Peyer's patch (tissue), 4 donors: Measurements from ENCODE around the gene KIAA1671. TPM values are rescaled to one million over a fixed set of nuclear protein-coding genes. Genes with fewer than 3 reads are reported as not detected.
A peak's percentile ranks its signal among the peaks of the same experiment; 100 is the strongest.

Source experiments
- DNase-seq, 3 donors: peaks; one replicate each; pipeline ENCODE4 v3.0.0-alpha.2; 2017 to 2019
- H3K27ac ChIP-seq, 4 donors: fragments of 200-600 bp; sonication (generic); one replicate each; pipeline ENCODE4 v1.5.1; 2016 to 2019
- H3K27me3 ChIP-seq, 2 donors: fragments of 200-600 bp; sonication (generic); one replicate each; pipeline ENCODE4 v1.5.1; 2019
- H3K36me3 ChIP-seq, 3 donors: fragments of 200-600 bp; sonication (generic); one replicate each; pipeline ENCODE4 v1.5.1; 2016 to 2019
- H3K4me1 ChIP-seq, 4 donors: fragments of 200-600 bp; sonication (generic); one replicate each; pipeline ENCODE4 v1.5.1; 2016 to 2019
- H3K4me3 ChIP-seq, 4 donors: fragments of 200-600 bp; sonication (generic); 1 replicate in 3 of 4; 2 replicates in 1 of 4; pipeline ENCODE4 v1.5.1; 2016 to 2019; ENCODE audit warnings: mild to moderate bottlenecking in 1 of 4
- H3K9me3 ChIP-seq, 4 donors: fragments of 200-600 bp; sonication (generic); one replicate each; pipeline ENCODE4 v1.5.1; 2016 to 2019; ENCODE audit warnings: mild to moderate bottlenecking in 1 of 4
- POLR2A ChIP-seq, 2 donors: fragments of 450-650 bp; IDR thresholded peaks; one replicate each; pipeline ENCODE4 v1.5.1; 2017; ENCODE audit warnings: antibody characterized with exemption in 2 of 2, mild to moderate bottlenecking in 2 of 2, moderate library complexity in 2 of 2
- total RNA-seq, 4 donors: library from RNA; depleted of rRNA; stranded (reverse); fragments of >200 nt; gene quantifications; one replicate each; pipeline ENCODE4 v1.1.0, GENCODE V29; 2016
- TF ChIP-seq, protein P1 (sequence below), 6 experiments: fragments of 450-650 bp in 4 of 6; fragments of 200-600 bp in 2 of 6; sonication (generic) in 1 of 6; IDR thresholded peaks; one replicate each; pipeline ENCODE4 v1.5.1; 2017 to 2019; ENCODE audit warnings: antibody characterized with exemption in 6 of 6, mild to moderate bottlenecking in 3 of 6, moderate library complexity in 1 of 6

The KIAA1671 gene
- total RNA-seq, 4 donors from 2014 or later: 41.3 to 149 (median 113) TPM

DNA sequence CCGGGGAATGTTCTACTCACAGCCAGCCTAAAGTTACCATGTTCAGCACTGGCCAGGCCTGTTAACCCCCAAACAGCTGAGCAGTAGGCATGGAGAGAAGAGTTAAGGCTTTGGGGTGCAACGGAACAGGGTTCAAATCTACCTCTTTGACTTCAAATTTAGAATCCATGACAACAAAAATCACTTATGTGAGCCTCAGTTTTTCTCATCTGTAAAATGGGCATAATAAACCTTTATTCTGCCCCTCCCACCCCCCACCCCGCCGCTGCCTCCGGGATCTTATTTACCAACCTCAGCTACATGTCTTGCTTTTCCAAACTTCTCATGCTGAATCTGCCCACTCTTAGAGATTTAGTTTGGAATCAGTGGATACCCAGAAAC is 134.4 kb downstream of the KIAA1671 start:
- Histone ChIP-seq H3K4me1 (peaks cover 0 to 18% (median 1%) of the 10 kb centered on the region in 4 donors), H3K9me3 (no peaks in the 10 kb centered on the region), H3K27ac (no peak overlapping the region), H3K36me3 (no peaks in the 10 kb centered on the region), H3K27me3 (no peaks in the 10 kb centered on the region), H3K4me3 (no peak overlapping the region)
- no peak for TF ChIP-seq POLR2A (IDR thresholded peaks at IDR 0.05)
- TF ChIP-seq, protein P1, sequence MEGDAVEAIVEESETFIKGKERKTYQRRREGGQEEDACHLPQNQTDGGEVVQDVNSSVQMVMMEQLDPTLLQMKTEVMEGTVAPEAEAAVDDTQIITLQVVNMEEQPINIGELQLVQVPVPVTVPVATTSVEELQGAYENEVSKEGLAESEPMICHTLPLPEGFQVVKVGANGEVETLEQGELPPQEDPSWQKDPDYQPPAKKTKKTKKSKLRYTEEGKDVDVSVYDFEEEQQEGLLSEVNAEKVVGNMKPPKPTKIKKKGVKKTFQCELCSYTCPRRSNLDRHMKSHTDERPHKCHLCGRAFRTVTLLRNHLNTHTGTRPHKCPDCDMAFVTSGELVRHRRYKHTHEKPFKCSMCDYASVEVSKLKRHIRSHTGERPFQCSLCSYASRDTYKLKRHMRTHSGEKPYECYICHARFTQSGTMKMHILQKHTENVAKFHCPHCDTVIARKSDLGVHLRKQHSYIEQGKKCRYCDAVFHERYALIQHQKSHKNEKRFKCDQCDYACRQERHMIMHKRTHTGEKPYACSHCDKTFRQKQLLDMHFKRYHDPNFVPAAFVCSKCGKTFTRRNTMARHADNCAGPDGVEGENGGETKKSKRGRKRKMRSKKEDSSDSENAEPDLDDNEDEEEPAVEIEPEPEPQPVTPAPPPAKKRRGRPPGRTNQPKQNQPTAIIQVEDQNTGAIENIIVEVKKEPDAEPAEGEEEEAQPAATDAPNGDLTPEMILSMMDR (IDR thresholded peaks at IDR 0.05): no peak
- no peak for DNase-seq

DNA sequence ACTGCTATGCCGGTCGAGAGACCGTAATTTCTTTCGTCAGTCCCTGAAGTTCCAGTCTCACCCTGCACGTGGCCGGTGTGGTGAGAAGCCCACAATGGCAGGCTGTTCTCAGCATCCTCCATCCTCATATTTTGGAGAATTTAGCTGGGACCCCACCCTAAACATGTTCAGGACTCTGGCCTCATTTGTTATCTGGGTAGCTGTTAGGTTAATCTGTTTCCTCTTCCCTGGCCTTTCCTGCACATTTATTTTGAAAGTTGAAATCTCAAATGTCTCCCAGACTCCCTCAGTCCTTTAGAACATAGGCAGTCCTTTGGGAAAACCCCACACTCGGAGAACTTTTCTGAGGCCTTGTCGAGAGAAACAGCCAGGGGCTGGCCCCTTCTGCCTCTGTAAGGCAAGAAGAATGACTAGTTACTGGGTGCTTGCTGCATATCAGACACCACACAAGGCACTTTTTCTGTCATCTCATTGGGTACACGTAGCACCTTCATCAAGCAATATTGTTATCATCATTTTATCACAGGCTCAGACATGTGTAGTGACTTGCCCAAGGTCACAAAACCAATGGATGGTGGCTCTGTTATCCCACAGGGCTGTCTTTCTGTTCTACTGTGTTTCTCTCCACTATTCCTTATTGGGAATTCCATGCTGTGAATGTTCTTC is 137.8 kb downstream of the KIAA1671 start:
- no peaks in the 10 kb centered on the region for H3K9me3 ChIP-seq
- H3K36me3 ChIP-seq: no peaks in the 10 kb centered on the region
- no peak for DNase-seq
- H3K4me3 ChIP-seq: no peak overlapping the region
- H3K27me3 ChIP-seq: no peaks in the 10 kb centered on the region
- H3K4me1 ChIP-seq: peaks cover 0 to 11% (median 1%) of the 10 kb centered on the region in 4 donors
- H3K27ac ChIP-seq: no peak overlapping the region
- TF ChIP-seq POLR2A (IDR thresholded peaks at IDR 0.05): no peak
- TF ChIP-seq, protein P1 (IDR thresholded peaks at IDR 0.05): no peak

DNA sequence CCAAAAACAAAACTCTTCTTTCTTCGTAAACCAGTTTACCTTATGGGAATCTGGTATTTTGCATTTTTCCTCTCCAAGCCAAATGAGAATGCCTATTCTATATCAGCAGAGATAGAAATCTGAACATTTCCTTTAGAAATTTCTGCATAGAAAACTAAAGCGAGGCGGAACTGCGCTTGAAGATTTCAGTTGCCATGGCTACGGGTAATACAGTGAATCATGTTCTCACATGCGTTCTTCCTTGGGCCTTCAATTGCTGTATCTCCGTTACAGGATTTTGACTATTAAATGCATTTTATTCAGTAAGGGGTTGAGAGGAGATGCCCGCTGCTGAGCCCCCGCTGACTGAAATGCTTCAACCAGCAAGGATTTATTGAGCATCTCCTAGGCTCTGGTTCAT is 138.9 kb downstream of the KIAA1671 start:
- H3K4me1 ChIP-seq: no peaks in the 10 kb centered on the region
- TF ChIP-seq POLR2A (IDR thresholded peaks at IDR 0.05): no peak
- TF ChIP-seq, protein P1 (IDR thresholded peaks at IDR 0.05): no peak

DNA sequence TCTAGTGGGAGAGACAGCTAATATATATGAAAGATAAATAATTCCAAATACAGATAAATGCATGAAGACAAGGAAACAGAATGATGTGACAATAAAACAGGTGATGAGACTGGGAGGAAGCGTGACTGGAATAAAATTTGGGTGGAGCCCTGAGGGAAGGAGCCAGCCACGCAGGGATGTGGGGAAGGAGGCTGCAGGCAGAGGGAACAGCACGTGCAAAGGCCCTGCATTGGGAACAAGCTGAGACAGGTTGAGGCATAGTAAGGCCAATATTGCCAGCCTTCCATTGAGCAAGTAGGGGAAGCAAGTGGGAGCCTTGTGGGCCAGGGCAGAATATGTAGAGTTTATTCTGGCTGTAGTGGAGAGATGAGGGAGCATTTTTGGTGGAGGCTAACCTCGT is 139.6 kb downstream of the KIAA1671 start:
- Histone ChIP-seq H3K9me3 (no peaks in the 10 kb centered on the region), H3K27me3 (no peaks in the 10 kb centered on the region), H3K36me3 (no peaks in the 10 kb centered on the region), H3K4me3 (no peak overlapping the region), H3K4me1 (no peaks in the 10 kb centered on the region), H3K27ac (no peak overlapping the region)
- TF ChIP-seq, protein P1 (IDR thresholded peaks at IDR 0.05): no peak
- TF ChIP-seq POLR2A (IDR thresholded peaks at IDR 0.05): no peak
- DNase-seq: peak in 1 of 3 donors; percentile 14

More for the DNA sequence above, 138.9 kb downstream of the KIAA1671 start:
- Histone ChIP-seq H3K9me3 (no peaks in the 10 kb centered on the region), H3K27ac (no peak overlapping the region), H3K4me3 (no peak overlapping the region), H3K36me3 (no peaks in the 10 kb centered on the region), H3K27me3 (no peaks in the 10 kb centered on the region)
- no peak for DNase-seq

DNA sequence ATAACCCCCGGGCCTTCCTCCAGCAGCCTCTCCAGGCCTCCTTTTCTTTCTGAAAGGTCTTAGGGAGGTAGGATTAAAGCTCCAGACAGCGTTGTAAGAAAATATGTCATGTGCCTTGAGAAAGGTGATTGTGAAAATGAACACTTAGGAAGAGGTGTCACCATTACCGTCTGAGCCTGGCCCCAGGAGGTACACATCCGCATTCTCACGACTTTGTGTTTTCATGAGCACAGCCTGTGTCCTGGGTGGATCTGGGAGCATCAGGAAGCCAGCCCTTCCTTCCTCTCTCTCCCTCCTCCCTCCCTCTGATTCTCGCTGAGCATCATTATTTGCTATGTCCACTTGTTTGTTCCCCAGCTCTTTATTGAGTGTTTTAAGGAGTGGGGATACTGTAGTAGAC is 142.1 kb downstream of the KIAA1671 start:
- Histone ChIP-seq H3K4me1 (no peaks in the 10 kb centered on the region), H3K4me3 (no peak overlapping the region), H3K36me3 (no peaks in the 10 kb centered on the region), H3K27ac (no peak overlapping the region), H3K9me3 (no peaks in the 10 kb centered on the region), H3K27me3 (no peaks in the 10 kb centered on the region)
- no peak for DNase-seq
- no peak for TF ChIP-seq POLR2A (IDR thresholded peaks at IDR 0.05)
- TF ChIP-seq, protein P1 (IDR thresholded peaks at IDR 0.05): no peak
